T follicular helper cell (primary cell): ENCODE data around the gene BTBD9.
"Not testable (repeated sequence)": the region's sequence is repeated elsewhere in the genome, so short reads cannot be mapped to it uniquely, and the experiment has no call there.

Source experiments
- DNase-seq: peaks from one replicate; pipeline ENCODE4 v3.0.0-alpha.2; 2020; ENCODE audit warnings: low read depth

The BTBD9 gene

DNA sequence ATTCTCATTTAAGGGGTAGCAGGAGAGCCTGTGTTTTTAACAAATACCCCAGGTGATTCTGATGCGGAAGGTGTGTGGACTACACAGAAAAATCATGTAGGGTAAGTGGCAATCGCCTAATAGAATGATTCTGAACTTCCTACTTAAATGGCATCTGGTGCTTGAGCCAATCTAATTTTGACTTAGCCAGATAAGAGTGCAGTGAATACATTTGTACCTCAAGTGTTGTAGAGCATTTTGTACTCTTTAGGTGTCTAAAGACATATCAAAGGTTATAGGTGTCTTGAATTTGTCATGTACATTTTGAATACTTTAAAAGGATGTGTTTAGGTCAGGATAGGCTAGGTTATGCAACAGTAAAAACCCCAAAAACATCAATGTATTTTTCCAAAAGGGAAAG, 10.0 kb upstream of the BTBD9 start:
- no peak for DNase-seq

DNA sequence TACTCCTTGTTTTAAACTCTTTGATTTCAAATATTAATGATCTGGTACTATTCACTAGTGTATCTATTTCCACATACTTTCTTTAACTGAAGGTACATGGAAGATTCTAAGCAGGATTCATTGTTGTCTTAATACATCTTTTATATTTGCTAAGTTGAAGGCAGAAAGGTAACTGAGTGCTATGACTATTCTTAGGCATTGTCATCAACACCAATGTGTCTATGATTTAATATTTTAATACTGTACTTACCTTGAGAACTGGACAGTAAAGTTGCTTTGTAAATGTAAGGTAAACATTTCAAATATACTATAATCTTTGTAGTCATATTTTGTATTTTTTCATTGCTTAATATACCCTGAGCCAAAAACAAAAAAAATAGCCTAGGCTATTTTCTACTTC, 8.9 kb upstream of the BTBD9 start:
- DNase-seq, result no peak

DNA sequence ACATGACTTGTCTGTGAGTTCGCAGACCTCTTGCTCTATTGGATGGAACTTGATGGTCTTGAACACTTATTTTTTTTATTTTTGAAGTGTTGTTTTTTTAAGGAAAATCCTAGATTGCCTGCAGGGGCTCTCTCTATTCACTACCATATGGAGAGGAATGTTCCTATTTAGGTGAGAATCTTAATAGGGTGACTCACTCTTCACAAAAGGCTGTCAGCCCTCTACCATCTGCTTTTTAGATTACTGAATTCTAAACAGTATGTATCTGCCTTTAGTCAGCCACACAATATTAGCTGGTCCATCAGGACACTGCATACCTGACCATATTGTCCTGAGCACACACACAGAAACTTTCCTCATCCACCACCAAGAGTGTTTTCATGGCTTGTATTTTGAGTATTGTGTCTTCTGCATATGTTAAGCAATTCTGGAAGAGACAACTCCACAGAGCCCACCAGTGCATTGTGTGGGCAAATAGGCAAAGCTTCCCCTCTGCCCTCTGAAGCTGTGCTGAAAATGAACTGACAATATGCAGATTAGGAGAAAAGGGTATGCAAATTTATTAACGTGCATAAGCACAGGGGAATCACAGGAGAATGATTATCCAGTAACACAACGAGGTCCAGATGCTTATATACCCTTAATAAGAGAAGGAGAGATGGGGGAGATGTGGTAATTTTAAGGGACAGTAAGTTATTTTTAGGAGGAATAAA, 6.6 kb upstream of the BTBD9 start:
- no peak for DNase-seq

DNA sequence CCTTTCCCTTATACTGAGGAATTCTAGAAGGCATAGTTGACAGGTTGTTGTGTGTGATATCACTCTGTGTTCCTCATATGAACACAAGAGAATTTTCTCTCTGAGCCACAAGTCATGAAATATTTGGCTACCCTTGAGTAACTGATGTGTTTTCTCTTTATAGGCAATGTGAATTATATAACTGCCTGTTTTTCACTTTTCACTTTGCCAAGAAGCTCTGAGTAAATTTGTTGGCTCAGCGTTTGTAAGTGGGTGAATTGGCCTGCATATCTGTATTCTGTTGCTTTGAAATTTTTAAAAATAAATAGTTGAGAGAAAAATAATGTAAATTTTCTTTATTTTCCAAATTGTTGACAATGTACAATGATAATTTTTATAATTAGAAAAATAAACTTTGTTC, 5.2 kb upstream of the BTBD9 start:
- DNase-seq, result no peak

DNA sequence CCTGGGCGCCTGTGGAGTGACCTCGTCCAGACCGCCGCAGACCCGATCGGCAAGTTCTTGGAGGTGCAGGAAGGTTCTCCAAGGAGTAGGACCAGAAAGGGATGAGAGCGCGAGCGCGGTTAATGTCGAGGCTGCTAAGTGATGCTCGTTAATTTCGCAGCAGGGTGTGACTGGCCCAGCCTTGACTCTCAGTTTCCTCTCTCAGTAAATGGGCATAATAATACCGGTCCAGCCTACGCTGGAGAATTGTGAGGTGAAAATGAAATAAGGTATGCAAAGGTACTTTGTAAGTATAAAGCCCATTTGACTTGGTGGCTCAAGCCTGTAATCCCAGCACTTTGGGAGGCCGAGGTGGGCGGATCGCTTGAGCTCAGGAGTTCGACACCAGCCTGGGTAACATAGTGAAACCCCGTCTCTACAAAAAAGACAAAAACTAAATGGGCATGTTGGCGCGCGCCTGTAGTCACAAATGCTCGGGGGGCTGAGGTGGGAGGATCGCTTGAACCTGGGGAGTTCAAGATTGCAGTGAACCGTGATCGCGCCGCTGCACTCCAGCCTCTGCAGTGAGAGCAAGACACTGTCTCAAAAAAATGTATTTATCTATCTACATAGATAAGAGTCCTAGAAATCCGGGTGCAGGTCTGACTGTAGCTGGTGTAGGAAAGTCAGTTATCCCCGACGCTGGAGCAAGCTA, 634 bp upstream of the BTBD9 start:
- DNase-seq, result no peak

DNA sequence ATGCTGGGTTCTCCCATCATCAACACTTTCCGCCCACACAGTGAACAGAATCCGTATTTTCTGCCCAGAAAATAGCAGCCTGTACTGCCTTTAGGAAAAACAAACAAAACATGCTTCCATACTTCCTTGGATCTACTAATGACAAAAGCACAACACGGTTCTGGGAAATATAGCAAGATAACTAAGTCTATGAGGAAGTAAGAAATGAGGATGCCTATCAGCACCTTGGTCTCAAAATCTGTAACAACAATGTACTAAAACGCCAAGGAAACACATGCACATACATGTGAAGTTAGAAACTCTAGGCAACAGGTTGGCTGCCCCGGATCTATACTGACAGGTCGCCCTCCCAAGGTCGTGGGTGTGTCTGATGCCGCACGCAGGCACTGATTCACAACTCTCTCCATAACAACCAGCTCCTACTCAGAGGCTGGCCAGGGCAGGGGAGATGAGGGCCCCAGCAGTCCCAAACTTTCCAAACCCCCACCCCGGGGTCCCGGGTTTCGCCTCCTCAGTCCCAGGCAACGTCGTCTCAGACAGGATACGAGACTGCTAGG, 710 bp downstream of the BTBD9 start:
- peak; percentile 58 for DNase-seq

DNA sequence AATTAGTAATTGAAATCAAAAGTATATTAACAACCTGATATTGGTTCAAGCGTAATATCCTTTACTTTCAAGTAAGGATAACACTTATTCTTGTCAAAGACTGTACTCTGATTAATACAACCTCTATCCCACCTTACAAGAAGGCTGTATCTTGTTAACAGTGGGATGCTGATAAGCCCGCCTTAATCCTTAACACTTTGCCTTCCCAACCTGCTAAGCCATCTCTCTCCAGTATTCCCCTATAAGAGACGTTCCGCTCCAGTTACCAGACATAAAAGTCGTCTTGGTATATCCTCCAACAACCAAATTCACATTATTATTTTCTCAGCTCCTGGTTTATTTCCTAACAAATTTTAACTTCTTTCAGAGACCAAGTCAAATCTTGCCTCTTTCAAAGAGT, 2.0 kb downstream of the BTBD9 start:
- no peak for DNase-seq

DNA sequence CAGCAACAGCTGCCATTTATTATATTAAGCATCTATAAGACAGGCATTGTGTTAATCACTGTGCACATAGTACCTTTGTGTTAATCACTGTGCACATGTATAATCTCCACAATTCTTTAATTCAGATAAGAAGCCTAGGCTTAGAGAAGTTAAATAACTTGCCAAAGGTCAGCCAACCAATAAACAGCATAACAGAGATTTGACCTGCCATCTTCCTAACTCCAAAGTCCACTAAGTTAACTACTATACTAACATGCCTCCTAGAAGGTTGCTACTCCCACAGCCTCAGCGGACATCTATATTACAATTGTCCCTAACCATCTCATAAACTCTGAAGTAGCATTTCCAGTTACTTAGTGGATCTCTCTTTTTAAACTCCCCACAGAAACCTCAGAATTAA, 3.7 kb downstream of the BTBD9 start:
- no peak for DNase-seq

DNA sequence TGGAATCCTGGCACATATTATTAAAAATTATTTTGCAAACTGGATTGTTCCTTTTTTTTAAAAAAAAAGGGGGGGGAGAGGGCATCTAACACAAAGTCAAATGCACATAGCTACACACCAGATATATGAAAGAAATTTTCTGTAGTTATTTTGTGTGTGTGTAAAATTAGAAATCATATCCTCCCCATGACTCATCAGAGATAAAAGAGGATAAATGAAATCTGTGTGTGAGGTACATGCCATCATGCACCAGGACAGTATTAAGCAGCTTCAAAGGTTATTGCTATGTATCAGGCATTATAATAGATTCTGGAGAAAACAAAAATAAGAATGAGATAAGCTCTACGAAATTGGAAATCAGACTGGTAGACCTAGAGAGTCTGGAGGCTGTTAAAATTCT, 5.2 kb downstream of the BTBD9 start:
- DNase-seq, result no peak

DNA sequence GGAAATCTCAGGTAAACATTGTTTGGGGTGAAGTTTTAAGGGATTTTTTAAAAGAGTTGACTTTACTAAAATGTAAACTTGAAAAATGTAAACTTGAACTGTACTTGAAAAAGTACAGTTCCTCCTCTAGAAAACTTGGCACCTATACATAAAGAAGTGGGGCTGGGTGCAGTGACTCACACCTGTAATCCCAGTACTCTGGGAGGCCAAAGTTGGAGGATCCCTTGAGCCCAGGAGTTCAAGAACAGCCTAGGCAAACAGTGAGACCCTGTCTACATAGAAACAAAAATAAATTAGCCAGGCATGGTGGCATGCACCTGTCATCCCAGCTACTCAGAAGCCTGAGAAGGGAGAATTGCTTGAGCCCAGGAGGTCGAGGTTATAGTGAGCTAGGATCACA, 7.2 kb downstream of the BTBD9 start:
- DNase-seq, result no peak

DNA sequence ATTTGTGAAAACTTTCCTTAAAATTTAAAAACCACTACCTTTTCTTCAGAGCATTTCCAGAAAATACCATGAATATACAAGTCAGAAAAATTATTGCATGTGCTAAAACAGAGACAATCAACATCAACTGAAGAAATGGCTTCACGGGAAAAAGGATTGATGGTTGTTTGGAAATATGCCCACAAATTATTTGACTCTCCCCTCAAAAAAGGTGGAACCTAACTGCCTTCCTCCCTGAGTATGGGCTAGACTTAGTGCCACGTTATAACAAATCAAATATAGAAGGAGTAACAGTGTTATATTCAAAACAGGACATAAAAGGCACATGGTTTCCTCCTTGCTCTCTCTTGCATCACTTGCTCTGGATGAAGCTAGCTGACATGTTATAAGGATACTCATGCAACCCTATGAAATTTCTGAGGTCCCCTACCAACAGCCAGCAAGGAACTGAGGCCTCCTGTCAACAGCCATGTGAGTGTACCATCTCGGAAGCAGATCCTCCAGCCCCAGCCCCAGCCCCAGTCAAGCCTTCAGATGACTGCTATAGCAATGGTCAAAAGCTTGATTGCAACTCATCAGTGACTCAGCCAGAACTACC, 8.4 kb downstream of the BTBD9 start:
- DNase-seq, result no peak

DNA sequence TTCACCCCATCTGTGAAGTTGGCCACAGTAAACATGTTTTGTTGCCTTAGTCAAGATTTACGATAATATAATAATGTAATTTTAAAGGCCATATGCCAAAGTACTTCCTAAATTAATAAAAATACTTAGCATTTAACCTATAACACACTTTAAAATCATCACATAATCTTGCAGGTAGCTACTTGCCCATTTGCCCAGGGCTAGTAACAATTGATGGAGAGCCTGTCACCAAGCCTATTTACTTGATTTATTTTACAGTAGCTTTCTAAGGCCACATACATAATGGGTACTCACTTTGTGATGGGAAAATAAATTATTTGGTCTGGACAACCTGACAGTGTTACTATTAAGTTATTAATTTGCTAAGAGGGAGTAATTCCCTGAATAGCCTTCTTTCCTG, 14.5 kb downstream of the BTBD9 start:
- no peak for DNase-seq

DNA sequence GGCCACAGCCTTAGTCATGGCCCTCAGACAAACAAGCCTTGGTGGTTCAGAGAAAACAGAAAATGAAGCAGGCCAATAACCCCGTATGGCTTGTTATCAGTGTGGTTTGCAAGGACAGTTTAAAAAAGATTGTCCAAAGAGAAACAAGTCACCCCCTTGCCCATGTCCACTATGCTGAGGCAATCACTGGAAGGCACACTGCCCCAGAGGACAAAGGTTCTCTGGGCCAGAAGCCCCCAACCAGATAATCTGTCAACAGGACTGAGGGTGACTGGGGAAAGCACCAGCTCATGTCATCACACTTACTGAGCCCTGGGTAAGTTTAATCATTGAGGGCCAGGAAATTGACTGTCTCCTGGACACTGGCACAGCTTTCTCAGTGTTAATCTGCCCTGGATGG, 20.4 kb downstream of the BTBD9 start:
- DNase-seq, result not testable (repeated sequence)

DNA sequence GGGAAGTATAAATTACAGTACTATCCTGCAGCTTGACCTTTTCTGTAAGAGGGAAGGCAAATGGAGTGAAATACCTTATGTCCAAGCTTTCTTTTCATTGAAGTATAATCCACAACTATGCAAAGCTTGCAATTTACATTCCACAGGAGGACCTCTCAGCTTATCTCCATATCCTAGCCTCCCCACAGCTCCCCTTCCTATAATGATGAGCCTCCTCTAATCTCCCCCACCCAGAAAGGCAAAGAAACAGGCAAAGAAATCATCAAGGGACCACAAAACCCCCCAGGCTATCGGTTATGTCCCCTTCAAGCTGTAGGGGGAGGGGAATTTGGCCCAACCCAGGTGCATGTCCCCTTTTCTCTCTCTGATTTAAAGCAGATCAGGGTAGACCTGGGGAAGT, 21.4 kb downstream of the BTBD9 start:
- not testable (repeated sequence) for DNase-seq

DNA sequence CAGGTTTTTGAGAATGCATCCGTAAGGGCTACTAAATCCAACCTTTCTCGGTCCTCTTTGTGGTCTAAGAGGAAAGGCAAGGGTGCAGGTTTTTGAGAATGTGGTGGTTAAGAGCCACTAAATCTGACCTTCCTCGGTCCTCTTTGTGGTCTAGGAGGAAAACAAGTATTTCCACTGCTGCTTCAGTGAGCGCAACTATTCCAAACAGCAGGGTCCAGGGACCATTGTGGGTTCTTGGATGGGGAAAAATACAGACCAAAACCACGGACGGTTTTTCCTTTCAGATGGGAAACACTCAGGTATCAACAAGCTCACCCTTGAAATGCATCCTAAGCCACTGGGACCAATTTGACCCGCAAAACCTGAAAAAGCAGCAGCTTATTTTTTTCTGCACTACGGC, 21.9 kb downstream of the BTBD9 start:
- DNase-seq, result no peak

DNA sequence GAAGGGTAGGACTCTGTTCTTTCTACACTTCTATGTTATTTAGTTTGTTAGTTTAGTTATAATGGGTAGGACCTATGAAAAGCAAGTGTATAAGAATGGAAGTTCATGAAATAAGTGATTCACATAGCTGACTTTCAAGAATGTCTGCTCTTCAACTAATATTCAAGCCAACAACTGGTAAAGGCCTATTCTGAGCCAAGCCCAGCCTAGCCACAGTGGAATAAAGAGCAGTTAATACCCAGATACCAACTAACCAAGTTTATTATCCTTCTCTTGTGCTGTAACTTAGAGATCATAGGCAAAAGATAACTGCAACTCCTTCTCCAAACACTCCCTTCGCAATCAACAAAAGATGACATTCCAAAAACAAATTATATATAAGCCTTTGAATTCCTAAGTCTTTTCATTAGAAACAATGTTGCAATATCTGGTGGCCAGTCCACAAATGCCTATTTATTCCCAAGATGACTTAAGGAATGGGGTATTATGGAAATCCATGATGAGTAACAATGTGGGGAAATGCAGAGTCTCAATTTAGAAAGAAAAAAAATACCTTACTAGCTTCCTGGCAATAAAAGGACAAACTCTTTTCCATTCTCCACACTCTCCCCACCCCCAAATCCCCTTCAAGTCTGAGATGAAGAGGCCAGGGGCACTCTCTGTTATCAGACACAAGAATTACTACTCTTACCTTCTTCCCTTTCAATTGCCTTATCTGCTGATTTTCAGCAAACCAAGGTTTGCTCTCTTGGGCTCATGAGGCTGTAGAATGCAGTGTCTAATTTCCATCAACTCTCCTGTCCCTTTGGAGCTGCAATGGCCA, 27.4 kb downstream of the BTBD9 start:
- no peak for DNase-seq

DNA sequence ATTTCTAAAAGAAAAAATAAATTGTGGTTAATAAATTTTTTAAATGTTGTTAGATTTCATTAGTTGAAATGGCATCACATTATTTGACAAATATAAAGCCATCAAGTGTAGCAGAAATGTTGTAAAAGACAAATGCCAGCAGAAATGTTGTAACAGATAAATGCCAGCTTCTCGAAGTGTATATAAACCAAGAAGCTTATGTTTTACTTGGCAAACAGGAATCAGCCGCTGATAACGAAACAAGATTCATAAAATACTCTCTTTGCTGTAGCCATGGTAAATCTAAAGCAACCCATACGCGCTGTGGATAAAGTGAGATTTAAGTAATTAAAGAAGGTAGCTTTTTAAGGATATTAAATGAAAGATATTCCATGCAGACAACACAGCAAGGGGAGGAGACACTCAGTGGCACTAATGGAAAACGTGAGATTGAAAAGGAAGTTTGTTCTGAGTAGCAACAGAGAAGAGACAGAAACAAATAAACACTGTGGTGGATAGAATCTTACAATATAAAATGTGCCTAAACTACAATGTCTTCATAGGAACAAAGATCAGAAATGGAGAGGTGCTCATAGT, 29.6 kb downstream of the BTBD9 start:
- DNase-seq, result no peak

DNA sequence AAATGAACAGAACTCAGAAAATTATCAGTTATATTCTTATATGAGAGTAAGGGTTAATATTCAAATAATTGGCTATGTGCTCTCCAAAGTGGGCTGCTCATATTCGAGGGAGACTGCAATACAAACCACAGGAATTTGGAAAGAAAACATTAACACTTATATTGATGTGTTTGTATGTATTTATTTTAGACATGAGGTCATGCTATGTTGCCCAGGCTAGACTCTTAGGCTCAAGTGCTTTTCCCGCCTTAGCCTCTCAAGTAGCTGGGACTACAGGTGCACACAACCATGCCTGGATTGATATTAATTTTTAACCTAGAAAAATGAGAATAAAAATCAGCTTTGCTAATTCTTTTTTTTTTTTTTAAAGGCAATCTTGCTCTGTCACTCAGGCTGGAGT, 35.0 kb downstream of the BTBD9 start:
- DNase-seq, result no peak

DNA sequence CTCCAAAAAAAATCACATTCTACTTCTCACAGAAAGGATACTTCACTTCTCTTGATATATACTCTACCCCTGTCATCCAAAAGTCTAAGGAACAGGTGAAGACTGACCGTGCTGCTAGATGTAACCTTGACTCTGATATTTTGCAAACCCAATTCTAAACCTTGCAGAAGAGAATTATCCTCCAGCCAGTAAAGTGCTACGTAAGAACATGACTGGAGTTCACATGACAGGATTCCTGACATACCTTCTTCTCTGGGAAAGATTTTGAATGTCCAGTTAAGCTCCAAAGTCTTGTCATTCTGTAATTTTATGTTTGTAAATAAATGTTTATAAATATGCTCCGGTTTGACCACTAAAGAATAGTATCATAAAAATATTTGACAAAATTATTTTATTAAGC, 35.8 kb downstream of the BTBD9 start:
- no peak for DNase-seq

DNA sequence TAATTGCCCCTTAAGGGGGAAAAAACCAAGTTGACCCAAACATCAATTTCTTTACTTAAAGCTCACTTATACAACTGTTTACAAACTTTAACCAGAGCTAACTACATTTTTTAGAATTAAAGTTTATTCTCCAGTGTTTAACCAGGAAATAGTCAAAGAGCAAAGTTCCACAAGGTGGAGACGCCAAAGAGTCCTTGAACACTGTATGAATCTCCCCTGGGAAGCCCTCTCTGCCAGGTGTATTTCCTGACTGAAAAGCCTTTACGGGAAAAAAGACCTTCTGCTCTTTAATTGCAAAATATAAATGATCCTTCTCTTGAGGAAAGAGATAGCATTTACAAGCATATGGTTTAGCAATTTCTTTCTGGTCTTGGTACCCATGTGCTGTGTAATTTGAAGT, 36.2 kb downstream of the BTBD9 start:
- DNase-seq, result no peak

DNA sequence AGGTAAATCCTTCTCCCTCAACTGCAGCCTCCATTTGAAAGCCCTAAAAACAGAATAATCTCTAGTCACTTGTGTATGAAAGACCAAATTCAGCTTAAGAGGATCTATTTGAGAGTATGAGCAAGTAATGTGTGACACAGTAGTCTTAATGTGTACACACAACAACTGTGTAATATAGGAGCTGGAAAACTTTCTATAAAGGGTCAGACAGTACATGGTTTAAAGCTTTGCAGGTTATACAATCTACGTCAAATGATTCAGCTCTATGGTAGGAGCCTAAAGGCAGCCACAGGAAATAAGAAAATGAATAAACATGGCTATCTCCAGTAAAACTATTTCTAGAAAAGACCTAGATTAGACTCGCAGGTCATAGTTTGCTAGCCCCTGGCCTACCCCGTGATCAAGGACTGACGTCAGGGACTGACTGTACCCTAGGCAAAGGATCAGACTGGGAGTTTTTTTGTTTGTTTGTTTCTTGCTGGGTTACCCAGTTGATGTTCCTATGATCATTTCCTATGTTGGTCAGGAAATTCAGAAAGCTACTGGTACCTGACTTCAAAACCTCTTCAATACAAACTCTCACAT, 39.7 kb downstream of the BTBD9 start:
- no peak for DNase-seq

DNA sequence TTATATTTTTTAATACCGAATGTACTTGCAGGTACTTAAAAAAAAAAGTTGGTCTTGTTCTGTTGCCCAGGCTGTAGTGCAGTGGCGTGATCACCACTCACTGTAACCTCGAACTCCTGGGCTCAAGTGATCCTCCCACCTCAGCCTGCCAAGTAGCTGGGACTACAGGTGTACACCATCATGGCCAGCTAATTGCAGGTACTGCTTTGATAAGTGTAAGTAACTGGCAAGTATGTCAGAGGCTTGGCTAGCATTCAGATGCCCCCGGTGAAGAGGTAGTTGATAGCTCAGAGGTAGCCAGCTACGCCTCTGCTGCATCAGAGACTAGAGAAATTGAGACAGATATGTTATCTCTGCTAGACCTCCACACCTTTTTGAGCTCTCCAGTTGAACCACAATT, 40.5 kb downstream of the BTBD9 start:
- no peak for DNase-seq
